Measurements from ENCODE around the gene RPS27. TPM values are rescaled to one million over a fixed set of nuclear protein-coding genes. Genes with fewer than 3 reads are reported as not detected.

Gene RPS27
- polyA plus RNA-seq, 3 donors, result 4,186 to 7,443 (median 4,309) TPM

DNA sequence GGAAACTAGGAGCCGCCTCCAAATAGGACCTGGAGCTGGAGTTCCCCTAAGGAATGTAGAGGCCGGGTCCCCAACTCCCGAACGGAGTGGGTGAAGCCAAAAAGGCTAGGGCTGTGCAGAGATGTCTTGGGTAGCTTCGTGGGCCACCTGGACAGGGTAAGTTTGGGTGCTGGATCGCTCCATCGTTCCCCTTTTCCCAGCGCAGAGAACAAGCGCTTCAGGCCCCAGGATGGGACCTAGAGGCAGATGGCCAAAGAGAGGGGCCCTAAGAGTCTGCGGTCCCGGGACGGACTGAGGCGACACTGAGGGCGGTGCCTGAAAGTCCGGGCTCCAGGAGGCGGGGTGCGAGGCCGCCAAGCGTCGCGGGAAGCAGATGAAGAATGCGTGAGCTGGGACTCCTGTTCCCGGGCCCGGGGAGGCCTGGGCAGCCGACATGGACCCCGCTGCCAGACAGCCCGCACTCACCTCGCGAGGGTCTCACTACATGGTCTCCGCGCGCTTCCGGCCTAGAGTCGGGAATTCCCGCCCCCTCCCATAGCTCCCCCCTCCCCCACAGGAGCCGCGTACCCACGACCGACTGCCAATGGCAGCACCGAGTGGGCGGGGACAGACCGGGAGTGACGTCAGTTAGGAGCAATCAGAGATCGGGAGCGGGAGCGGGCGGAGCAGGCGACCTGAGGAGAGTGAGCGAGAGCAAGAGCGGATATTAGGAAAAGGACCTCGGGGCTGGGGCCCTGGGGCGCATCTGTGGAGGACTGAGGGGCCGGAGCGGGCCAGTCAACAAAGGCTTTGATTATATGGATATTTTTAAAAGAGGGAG, 27.3 kb upstream of the RPS27 start, which contains the start of gene SLC39A1:
Gene SLC39A1 (minus strand): TSS at position 508 of the 820 bp plus-strand sequence. CDS start 822 bp downstream, outside the sequence.
- Histone ChIP-seq H3K79me2 (ENCODE audit: insufficient read depth, low read length) (peaks cover 72% of the 10 kb centered on the region), H3K4me2 (replicated peaks; ENCODE audit: extremely low read depth, low read length, poor library complexity, severe bottlenecking) (peak within 1 kb of the TSS; percentile 82), H3K27me3 (ENCODE audit: control insufficient read depth in 2 of 2, insufficient read depth in 2 of 2, low read length in 2 of 2) (no peaks in the 10 kb centered on the region), H3K27ac (ENCODE audit: low read depth in 1 of 2, low read length in 2 of 2) (peak within 1 kb of the TSS; percentile 90 to 95), H3K9ac (ENCODE audit: insufficient read depth, low read length, poor library complexity, severe bottlenecking) (peak within 1 kb of the TSS; percentile 74), H3K36me3 (replicated peaks in 1 of 2; ENCODE audit: control insufficient read depth in 1 of 2, insufficient read depth in 2 of 2, low read length in 2 of 2) (peaks cover 10 to 27% of the 10 kb centered on the region in 2 donors), H3K4me1 (ENCODE audit: control insufficient read depth in 1 of 2, insufficient read depth in 2 of 2, low read length in 2 of 2) (peaks cover 65 to 78% of the 10 kb centered on the region in 2 donors), H3K4me3 (replicated peaks in 1 of 3; ENCODE audit: low read depth in 2 of 3, low read length in 3 of 3) (peak within 1 kb of the TSS; percentile 53 to 91 (median 70)), H4K20me1 (ENCODE audit: insufficient read depth, low read length) (peaks cover 13% of the 10 kb centered on the region), H2AFZ (ENCODE audit: insufficient read depth, low read depth, low read length, poor library complexity, severe bottlenecking) (peak within 1 kb of the TSS; percentile 85), H3K9me3 (replicated peaks in 1 of 2; ENCODE audit: control insufficient read depth in 1 of 2, insufficient read depth in 1 of 2, low read length in 2 of 2) (no peaks in the 10 kb centered on the region)
- Mint-ChIP-seq H3K4me1 (peaks cover 68% of the 10 kb centered on the region), H3K27ac (peak within 1 kb of the TSS; percentile 89 to 98 (median 94)), H3K27me3 (ENCODE audit: low read depth in 3 of 3) (peaks cover 0 to 2% (median 0%) of the 10 kb centered on the region in 3 donors), H3K4me3 (peak within 1 kb of the TSS; percentile 79 to 91), H3K9me3 (peaks cover 0 to 2% (median 0%) of the 10 kb centered on the region in 7 donors), H3K36me3 (peaks cover 17 to 31% of the 10 kb centered on the region in 2 donors)
- under 1% methylated on average over 38 of the region's 54 CpGs for WGBS (ENCODE audit: insufficient coverage)
- peak; percentile 87 to 95 (median 94) for DNase-seq
- TF ChIP-seq, protein P1, sequence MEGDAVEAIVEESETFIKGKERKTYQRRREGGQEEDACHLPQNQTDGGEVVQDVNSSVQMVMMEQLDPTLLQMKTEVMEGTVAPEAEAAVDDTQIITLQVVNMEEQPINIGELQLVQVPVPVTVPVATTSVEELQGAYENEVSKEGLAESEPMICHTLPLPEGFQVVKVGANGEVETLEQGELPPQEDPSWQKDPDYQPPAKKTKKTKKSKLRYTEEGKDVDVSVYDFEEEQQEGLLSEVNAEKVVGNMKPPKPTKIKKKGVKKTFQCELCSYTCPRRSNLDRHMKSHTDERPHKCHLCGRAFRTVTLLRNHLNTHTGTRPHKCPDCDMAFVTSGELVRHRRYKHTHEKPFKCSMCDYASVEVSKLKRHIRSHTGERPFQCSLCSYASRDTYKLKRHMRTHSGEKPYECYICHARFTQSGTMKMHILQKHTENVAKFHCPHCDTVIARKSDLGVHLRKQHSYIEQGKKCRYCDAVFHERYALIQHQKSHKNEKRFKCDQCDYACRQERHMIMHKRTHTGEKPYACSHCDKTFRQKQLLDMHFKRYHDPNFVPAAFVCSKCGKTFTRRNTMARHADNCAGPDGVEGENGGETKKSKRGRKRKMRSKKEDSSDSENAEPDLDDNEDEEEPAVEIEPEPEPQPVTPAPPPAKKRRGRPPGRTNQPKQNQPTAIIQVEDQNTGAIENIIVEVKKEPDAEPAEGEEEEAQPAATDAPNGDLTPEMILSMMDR (IDR thresholded peaks at IDR 0.05), result no peak
- intact Hi-C loops (cut with micrococcal nuclease), result loop anchor here in 1 of 2 donors (2.0 to 5.0 kb wide), 2 partner anchors 16 to 171 kb away; partner anchors contain the start of gene DENND4B

DNA sequence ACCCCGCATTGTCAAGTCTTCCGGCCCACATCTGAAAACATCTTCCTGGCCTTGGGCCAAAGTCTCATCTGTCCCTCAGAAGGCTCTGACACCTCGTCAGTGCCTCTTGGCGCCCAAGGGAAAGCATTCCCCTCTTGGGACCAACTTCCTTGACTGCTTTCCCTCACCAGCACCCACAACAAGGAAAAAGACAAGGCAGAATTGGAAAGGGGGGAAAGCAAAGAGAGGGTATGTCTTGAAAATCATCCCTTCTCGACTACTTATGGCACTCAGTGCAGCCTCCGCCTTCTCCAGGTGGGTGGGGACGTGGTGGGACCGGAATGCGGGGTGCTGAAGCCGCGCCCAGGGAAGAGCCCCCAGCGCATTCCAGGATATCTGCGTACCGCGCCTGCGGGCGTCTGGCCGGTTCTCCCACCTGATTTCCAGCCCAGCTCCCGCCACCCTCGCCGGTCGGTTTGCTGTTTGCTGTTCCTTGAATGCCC, 26.7 kb upstream of the RPS27 start:
- peaks cover 71% of the 10 kb centered on the region for H3K4me1 Mint-ChIP-seq
- 0% methylated on average over 17 of the region's 22 CpGs for WGBS (ENCODE audit: insufficient coverage)
- peaks cover 74% of the 10 kb centered on the region for H3K79me2 ChIP-seq (ENCODE audit: insufficient read depth, low read length)

More for the DNA sequence above, 26.7 kb upstream of the RPS27 start:
- H3K4me1 ChIP-seq (ENCODE audit: control insufficient read depth in 1 of 2, insufficient read depth in 2 of 2, low read length in 2 of 2), result peaks cover 66 to 80% of the 10 kb centered on the region in 2 donors
- peaks cover 10 to 27% of the 10 kb centered on the region in 2 donors for H3K36me3 ChIP-seq (replicated peaks in 1 of 2; ENCODE audit: control insufficient read depth in 1 of 2, insufficient read depth in 2 of 2, low read length in 2 of 2)
- DNase-seq, result no peak
- no peaks in the 10 kb centered on the region for H3K27me3 ChIP-seq (ENCODE audit: control insufficient read depth in 2 of 2, insufficient read depth in 2 of 2, low read length in 2 of 2)
- Mint-ChIP-seq H3K27me3 (ENCODE audit: low read depth in 3 of 3) (peaks cover 0 to 2% (median 0%) of the 10 kb centered on the region in 3 donors), H3K27ac (peak overlapping the region; percentile 89 to 98 (median 94)), H3K9me3 (peaks cover 0 to 2% (median 0%) of the 10 kb centered on the region in 7 donors), H3K4me3 (peak overlapping the region; percentile 79 to 91), H3K36me3 (peaks cover 17 to 31% of the 10 kb centered on the region in 2 donors)
- H3K9ac ChIP-seq (ENCODE audit: insufficient read depth, low read length, poor library complexity, severe bottlenecking), result peak overlapping the region; percentile 74
- H3K9me3 ChIP-seq (replicated peaks in 1 of 2; ENCODE audit: control insufficient read depth in 1 of 2, insufficient read depth in 1 of 2, low read length in 2 of 2), result no peaks in the 10 kb centered on the region
- peaks cover 13% of the 10 kb centered on the region for H4K20me1 ChIP-seq (ENCODE audit: insufficient read depth, low read length)
- peak overlapping the region; percentile 53 to 91 (median 70) for H3K4me3 ChIP-seq (replicated peaks in 1 of 3; ENCODE audit: low read depth in 2 of 3, low read length in 3 of 3)
- intact Hi-C loops (cut with micrococcal nuclease), result loop anchor here in 1 of 2 donors (2.0 to 5.0 kb wide), 2 partner anchors 17 to 172 kb away; partner anchors contain the start of gene DENND4B
- TF ChIP-seq, protein P1 (IDR thresholded peaks at IDR 0.05), result no peak
- peak overlapping the region; percentile 90 to 95 for H3K27ac ChIP-seq (ENCODE audit: low read depth in 1 of 2, low read length in 2 of 2)
- H2AFZ ChIP-seq (ENCODE audit: insufficient read depth, low read depth, low read length, poor library complexity, severe bottlenecking), result peak overlapping the region; percentile 85
- H3K4me2 ChIP-seq (replicated peaks; ENCODE audit: extremely low read depth, low read length, poor library complexity, severe bottlenecking), result peak overlapping the region; percentile 82

Data from CD14-positive monocyte (primary cell).